H1 (cell line): ENCODE results near the gene CSAD. TPM values are rescaled to one million over a fixed set of nuclear protein-coding genes. Genes with fewer than 3 reads are reported as not detected.

Experiments used
- CTCF ChIA-PET: fragments of 300-600 bp; sonication (Branson Sonifier 250); formaldehyde crosslinking; loops from one replicate; lab custom pipeline; 2021; ENCODE audit not compliant: partially characterized antibody; lab: Charles Lee
- POLR2A ChIA-PET: fragments of 300-600 bp; sonication (Branson Sonifier 250); formaldehyde crosslinking; loops from one replicate; lab custom pipeline; 2021; ENCODE audit warnings: inconsistent platforms; ENCODE audit not compliant: partially characterized antibody; lab: Charles Lee
- DNase-seq, 2 experiments: peaks; one replicate each; pipeline versions ENCODE4 v3.0.0 to v3.0.0-alpha.2; 2010 to 2022; ENCODE audit warnings: low spot score in 2 of 2, low read depth in 1 of 2, mixed read lengths in 1 of 2
- FAIRE-seq: peaks from 2 replicates; lab custom pipeline; 2011; peaks lifted over from hg19 to GRCh38; lab: Jason Lieb, UNC
- H2AFZ ChIP-seq: 2 replicates; pipeline ENCODE4 v1.8.1; 2012; ENCODE audit warnings: low read length, inconsistent platforms
- H2AK5ac ChIP-seq: 2 replicates; pipeline ENCODE4 v1.6.1; 2013; ENCODE audit warnings: low read depth, low read length
- H2BK120ac ChIP-seq: replicated peaks from 2 replicates; pipeline ENCODE3; 2013; ENCODE audit warnings: low read depth, low read length, inconsistent platforms
- H2BK12ac ChIP-seq: 2 replicates; pipeline ENCODE4 v1.6.1; 2013; ENCODE audit warnings: low read depth, low read length
- H2BK15ac ChIP-seq: 2 replicates; pipeline ENCODE4 v1.6.1; 2013; ENCODE audit warnings: low read length
- H2BK20ac ChIP-seq: 2 replicates; pipeline ENCODE4 v1.6.1; 2013; ENCODE audit warnings: low read length
- H2BK5ac ChIP-seq: 2 replicates; pipeline ENCODE4 v1.6.1; 2013; ENCODE audit warnings: low read depth, low read length
- H3K14ac ChIP-seq: 2 replicates; pipeline ENCODE4 v1.6.1; 2013; ENCODE audit warnings: inconsistent platforms; ENCODE audit not compliant: insufficient read length
- H3K18ac ChIP-seq: 2 replicates; pipeline ENCODE4 v1.6.1; 2013; ENCODE audit warnings: low read length; ENCODE audit errors: extremely low read depth
- H3K23ac ChIP-seq: 2 replicates; pipeline ENCODE4 v1.6.1; 2013; ENCODE audit warnings: inconsistent platforms; ENCODE audit not compliant: insufficient read length
- H3K23me2 ChIP-seq: 2 replicates; pipeline ENCODE4 v1.6.1; 2013; ENCODE audit warnings: low read depth, low read length
- H3K27ac ChIP-seq: 2 replicates; pipeline ENCODE4 v1.6.1; 2011; ENCODE audit warnings: low read depth, low read length, inconsistent platforms
- H3K27me3 ChIP-seq, 4 experiments: replicated peaks in 1 of 4; 1 replicate in 1 of 4; 2 replicates in 3 of 4; pipeline versions ENCODE4 v1.6.1 to v1.8.1; 2011 to 2013; ENCODE audit warnings: low read length in 3 of 4, mild to moderate bottlenecking in 3 of 4, inconsistent platforms in 2 of 4, mixed read lengths in 2 of 4, moderate library complexity in 1 of 4; ENCODE audit not compliant: control insufficient read depth in 3 of 4, insufficient read depth in 3 of 4; ENCODE audit errors: extremely low read depth in 1 of 4
- H3K36me3 ChIP-seq, 4 experiments: 2 replicates each; pipeline versions ENCODE4 v1.6.1 to v1.8.1; 2011 to 2013; ENCODE audit warnings: mild to moderate bottlenecking in 4 of 4, low read length in 3 of 4, moderate library complexity in 2 of 4, control low read depth in 1 of 4, inconsistent platforms in 1 of 4; ENCODE audit not compliant: insufficient read depth in 4 of 4, control insufficient read depth in 2 of 4
- H3K4ac ChIP-seq: replicated peaks from 2 replicates; pipeline ENCODE3; 2013; ENCODE audit warnings: low read length, low read depth, mixed read lengths, inconsistent platforms; ENCODE audit not compliant: insufficient read length
- H3K4me1 ChIP-seq, 4 experiments: replicated peaks in 1 of 4; 1 replicate in 1 of 4; 2 replicates in 3 of 4; pipeline versions ENCODE4 v1.6.1 to v1.8.1; 2011 to 2013; ENCODE audit warnings: low read length in 3 of 4, inconsistent platforms in 2 of 4, mixed read lengths in 1 of 4; ENCODE audit not compliant: insufficient read depth in 4 of 4, control insufficient read depth in 3 of 4
- H3K4me2 ChIP-seq, 2 experiments: 2 replicates each; pipeline versions ENCODE4 v1.6.1 to v1.8.1; 2011 to 2013; ENCODE audit warnings: low read depth in 2 of 2, low read length in 2 of 2, control low read depth in 1 of 2, inconsistent platforms in 1 of 2, mild to moderate bottlenecking in 1 of 2; ENCODE audit not compliant: insufficient read depth in 1 of 2
- H3K4me3 ChIP-seq, 4 experiments: fragments of 200-600, 300-600 bp in 1 of 4; sonication (generic), shearing (Covaris generic), sonication (Bioruptor Twin) in 1 of 4; 2 replicates each; pipeline versions ENCODE4 v1.5.1 to v1.8.1; 2011 to 2016; ENCODE audit warnings: low read length in 4 of 4, low read depth in 3 of 4, control low read depth in 2 of 4, inconsistent platforms in 2 of 4, mild to moderate bottlenecking in 2 of 4, mixed read lengths in 1 of 4, moderate library complexity in 1 of 4; ENCODE audit not compliant: insufficient read depth in 2 of 4; ENCODE audit errors: extremely low read depth in 1 of 4
- H3K56ac ChIP-seq: replicated peaks from 2 replicates; pipeline ENCODE3; 2013; ENCODE audit warnings: low read depth, mild to moderate bottlenecking, mixed read lengths, low read length, inconsistent platforms; ENCODE audit not compliant: insufficient read length
- H3K79me1 ChIP-seq: 2 replicates; pipeline ENCODE4 v1.6.1; 2013; ENCODE audit warnings: low read depth, low read length, control low read depth
- H3K79me2 ChIP-seq, 2 experiments: 2 replicates each; pipeline versions ENCODE4 v1.6.1 to v1.8.1; 2012 to 2013; ENCODE audit warnings: low read length in 2 of 2, mild to moderate bottlenecking in 2 of 2, inconsistent platforms in 1 of 2; ENCODE audit not compliant: insufficient read depth in 2 of 2, control insufficient read depth in 1 of 2
- H3K9ac ChIP-seq, 4 experiments: replicated peaks in 1 of 4; 1 replicate in 1 of 4; 2 replicates in 3 of 4; pipeline versions ENCODE4 v1.6.1 to v1.8.1; 2011 to 2013; ENCODE audit warnings: low read depth in 3 of 4, low read length in 3 of 4, control low read depth in 2 of 4, mild to moderate bottlenecking in 2 of 4, moderate library complexity in 2 of 4, inconsistent platforms in 1 of 4; ENCODE audit errors: extremely low read depth in 1 of 4
- H3K9me3 ChIP-seq, 2 experiments: 2 replicates each; pipeline versions ENCODE4 v1.6.1 to v1.8.1; 2012 to 2013; ENCODE audit warnings: mild to moderate bottlenecking in 2 of 2, moderate library complexity in 2 of 2, control low read depth in 1 of 2, inconsistent platforms in 1 of 2, low read depth in 1 of 2, low read length in 1 of 2, mixed read lengths in 1 of 2; ENCODE audit not compliant: insufficient read depth in 2 of 2
- H4K20me1 ChIP-seq, 2 experiments: replicated peaks in 1 of 2; 2 replicates each; pipeline versions ENCODE3 to v1.8.1; 2011 to 2013; ENCODE audit warnings: inconsistent platforms in 2 of 2, low read length in 2 of 2, mild to moderate bottlenecking in 1 of 2; ENCODE audit not compliant: insufficient read depth in 2 of 2, control insufficient read depth in 1 of 2
- H4K5ac ChIP-seq: 2 replicates; pipeline ENCODE4 v1.6.1; 2013; ENCODE audit warnings: low read length, low read depth, mixed read lengths, inconsistent platforms; ENCODE audit not compliant: insufficient read length
- H4K8ac ChIP-seq: 2 replicates; pipeline ENCODE4 v1.8.0; 2013; ENCODE audit warnings: mild to moderate bottlenecking, moderate library complexity, low read length, inconsistent platforms; ENCODE audit not compliant: insufficient read depth; ENCODE audit errors: extremely low read depth
- H4K91ac ChIP-seq: replicated peaks from 2 replicates; pipeline ENCODE3; 2013; ENCODE audit warnings: low read length, mixed read lengths, inconsistent platforms; ENCODE audit not compliant: insufficient read length
- BACH1 ChIP-seq: IDR thresholded peaks from 2 replicates; pipeline ENCODE4 v1.6.1; 2012; ENCODE audit warnings: low read length, improper control_type of control experiment
- BRCA1 ChIP-seq: IDR thresholded peaks from 2 replicates; pipeline ENCODE4 v1.6.1; 2012; ENCODE audit warnings: low read depth, low read length, improper control_type of control experiment
- CEBPB ChIP-seq: IDR thresholded peaks from 2 replicates; pipeline ENCODE4 v1.6.1; 2012; ENCODE audit warnings: low read depth, low read length
- CHD1 ChIP-seq: IDR thresholded peaks from 2 replicates; pipeline ENCODE4 v1.6.1; 2012; ENCODE audit warnings: low read depth, low read length, improper control_type of control experiment
- CTBP2 ChIP-seq: IDR thresholded peaks from 2 replicates; pipeline ENCODE4 v1.7.0; 2011; ENCODE audit warnings: borderline replicate concordance, mild to moderate bottlenecking, moderate library complexity, mixed read lengths, low read length; ENCODE audit not compliant: insufficient read depth, insufficient read length
- EGR1 ChIP-seq: IDR thresholded peaks from 2 replicates; pipeline ENCODE4 v1.6.1; 2011; ENCODE audit warnings: low read depth, low read length, borderline replicate concordance
- HDAC6 ChIP-seq: IDR thresholded peaks from one replicate; pipeline ENCODE4 v1.7.1; 2012; ENCODE audit warnings: low read depth, mild to moderate bottlenecking, inconsistent platforms, low read length, moderate library complexity
- JUN ChIP-seq: IDR thresholded peaks from 2 replicates; pipeline ENCODE4 v1.6.1; 2011; ENCODE audit warnings: low read depth, mild to moderate bottlenecking, improper control_type of control experiment, low read length
- PHF8 ChIP-seq: fragments of 200-600 bp; sonication (generic); conservative IDR thresholded peaks from 2 replicates; pipeline ENCODE4 v1.7.1; 2012; ENCODE audit warnings: low read depth, mild to moderate bottlenecking, inconsistent platforms, low read length, moderate library complexity
- RFX5 ChIP-seq: IDR thresholded peaks from 2 replicates; pipeline ENCODE4 v1.6.1; 2011; ENCODE audit warnings: low read depth, low read length, improper control_type of control experiment, borderline replicate concordance
- SIN3A ChIP-seq, 2 experiments: IDR thresholded peaks in 1 of 2; conservative IDR thresholded peaks in 1 of 2; 2 replicates each; pipeline ENCODE4 v1.6.1; 2011 to 2012; ENCODE audit warnings: low read length in 2 of 2, improper control_type of control experiment in 1 of 2, low read depth in 1 of 2, mild to moderate bottlenecking in 1 of 2
- SIRT6 ChIP-seq: IDR thresholded peaks from one replicate; pipeline ENCODE4 v1.7.1; 2012; ENCODE audit warnings: low read length, inconsistent platforms
- TCF12 ChIP-seq: IDR thresholded peaks from 2 replicates; pipeline ENCODE4 v1.6.1; 2011; ENCODE audit warnings: low read depth, mild to moderate bottlenecking, low read length
- polyA plus RNA-seq, 7 experiments: library from polyadenylated mRNA; depleted of rRNA in 3 of 7; stranded (reverse) in 5 of 7; unstranded in 2 of 7; fragments of >200 nt in 5 of 7; fragments of 200-250 nt in 2 of 7; gene quantifications; 1 replicate in 5 of 7; 2 replicates in 1 of 7; 4 replicates in 1 of 7; pipeline versions ENCODE4 v1.2.1 to v1.2.3, GENCODE V29; 2011 to 2013; ENCODE audit warnings: missing spikeins in 2 of 7, mixed read lengths in 2 of 7
- total RNA-seq: library from RNA; stranded (reverse); fragmentation: NEBNext Ultra II Directional; extraction: Animal tissue kit (Norgen Biotek cat#: 25700); gene quantifications from 2 replicates; pipeline ENCODE4 v1.2.1, GENCODE V29; 2021

The CSAD gene
- total and polyA plus RNA-seq, 2 of the 8 experiments (the other 6 are each of a cell fraction or from before 2014, with no cell fraction given): 8.8 to 11.3 TPM

DNA sequence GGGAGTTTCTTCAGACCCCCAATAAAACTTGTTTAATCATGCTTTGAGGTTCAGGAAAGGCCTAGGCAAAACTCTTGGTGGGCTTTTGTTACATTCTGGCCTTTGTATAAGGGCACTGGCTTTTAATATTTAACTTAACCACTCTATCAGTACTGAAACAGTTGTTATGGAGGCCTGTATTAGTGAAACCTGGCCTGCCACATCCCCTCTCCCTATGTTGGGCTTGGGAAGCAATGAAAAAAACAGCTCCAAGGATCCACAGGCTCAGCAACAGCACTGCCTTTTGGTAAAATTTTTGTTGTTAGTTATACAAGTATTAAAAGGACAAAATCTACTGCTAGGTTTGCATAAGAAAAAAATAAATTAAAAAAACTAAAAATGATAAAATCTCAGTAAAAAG is 66.8 kb downstream of the CSAD start:
- FAIRE-seq (no peak), DNase-seq (no peak)
- Histone ChIP-seq H3K14ac (no peak overlapping the region), H3K18ac (no peak overlapping the region), H3K4me3 (no peak overlapping the region), H3K56ac (no peak overlapping the region), H4K20me1 (no peaks in the 10 kb centered on the region), H3K4me2 (no peak overlapping the region), H3K36me3 (no peaks in the 10 kb centered on the region), H3K4ac (no peak overlapping the region), H2AFZ (no peak overlapping the region), H3K9me3 (peaks cover 3 to 6% of the 10 kb centered on the region in 2 experiments; a peak in 3 of 4 replicates), H4K91ac (no peak overlapping the region), H3K23ac (no peak overlapping the region), H2BK120ac (no peak overlapping the region), H3K27ac (no peak overlapping the region), H3K27me3 (no peaks in the 10 kb centered on the region), H2BK5ac (no peak overlapping the region), H2BK12ac (no peak overlapping the region), H3K4me1 (peaks cover 0 to 3% (median 2%) of the 10 kb centered on the region in 4 experiments; a peak in 3 of 7 replicates), H4K5ac (no peak overlapping the region), H2BK15ac (no peak overlapping the region), H3K23me2 (no peaks in the 10 kb centered on the region), H4K8ac (no peak overlapping the region), H3K9ac (no peak overlapping the region), H3K79me1 (no peaks in the 10 kb centered on the region), H2AK5ac (no peak overlapping the region), H2BK20ac (no peak overlapping the region), H3K79me2 (no peaks in the 10 kb centered on the region)
- ChIA-PET POLR2A (no interaction called here), CTCF (interaction anchor here (0.9 to 4.8 kb wide), 5 partner anchors 15 to 51 kb away, joined by 3 to 20 read pairs (median 4); partner anchors contain the start of gene IGFBP6)
- TF ChIP-seq SIN3A (conservative IDR thresholded peaks at IDR 0.05 in 1 of 2, IDR thresholded peaks at IDR 0.05 in 1 of 2; ENCODE audit: low read depth in 1 of 2, low read length in 2 of 2) (no peak), BACH1 (no peak), RFX5 (no peak), PHF8 (no peak), JUN (no peak), CTBP2 (no peak), BRCA1 (no peak), HDAC6 (no peak), SIRT6 (no peak), CHD1 (no peak), CEBPB (no peak), TCF12 (no peak), EGR1 (no peak)
